Nephron (organoid): ENCODE data around the gene DNAJC5G.

Experiments
- H3K27ac Mint-ChIP-seq, 3 experiments: 2 replicates each; pipeline ENCODE4 v1.8.0; 2020; ENCODE audit warnings: mixed read lengths in 3 of 3, mild to moderate bottlenecking in 2 of 3, moderate library complexity in 1 of 3
- H3K27me3 Mint-ChIP-seq: 2 replicates; pipeline ENCODE4 v1.8.0; 2021; ENCODE audit warnings: low read depth, mild to moderate bottlenecking, moderate library complexity, mixed read lengths
- H3K36me3 Mint-ChIP-seq: 2 replicates; pipeline ENCODE4 v1.8.0; 2020; ENCODE audit warnings: low read depth, mixed read lengths
- H3K4me1 Mint-ChIP-seq: 2 replicates; pipeline ENCODE4 v1.8.0; 2020; ENCODE audit warnings: mixed read lengths
- H3K4me3 Mint-ChIP-seq, 3 experiments: 2 replicates each; pipeline ENCODE4 v1.8.0; 2020; ENCODE audit warnings: mild to moderate bottlenecking in 3 of 3, mixed read lengths in 3 of 3, moderate library complexity in 2 of 3
- H3K9me3 Mint-ChIP-seq: 2 replicates; pipeline ENCODE4 v1.8.0; 2020; ENCODE audit warnings: mixed read lengths
- CTCF ChIP-seq, 3 experiments: fragments of 200-600 bp; sonication (generic); IDR thresholded peaks; one replicate each; pipeline ENCODE4 v1.5.0; 2021; ENCODE audit warnings: antibody characterized with exemption in 3 of 3; ENCODE audit not compliant: unreplicated experiment in 3 of 3

DNAJC5G gene

GRCh38 chr2:27307287-27307544, 32.0 kb downstream of the DNAJC5G start:
- H3K4me1 Mint-ChIP-seq = no peaks in the 10 kb centered on the region
- no peak overlapping the region for H3K4me3 Mint-ChIP-seq
- H3K27ac Mint-ChIP-seq = no peak overlapping the region
- H3K36me3 Mint-ChIP-seq = peaks cover 23% of the 10 kb centered on the region
- no peak for TF ChIP-seq CTCF (IDR thresholded peaks at IDR 0.05; ENCODE audit: unreplicated experiment in 3 of 3)
- peaks cover 6% of the 10 kb centered on the region for H3K9me3 Mint-ChIP-seq
- H3K27me3 Mint-ChIP-seq = peaks cover 59% of the 10 kb centered on the region

- no peak overlapping the region for H3K27ac Mint-ChIP-seq
- peaks cover 6% of the 10 kb centered on the region for H3K9me3 Mint-ChIP-seq
- TF ChIP-seq CTCF (IDR thresholded peaks at IDR 0.05; ENCODE audit: unreplicated experiment in 3 of 3) = no peak
- H3K4me3 Mint-ChIP-seq = no peak overlapping the region
- peaks cover 25% of the 10 kb centered on the region for H3K36me3 Mint-ChIP-seq
- H3K4me1 Mint-ChIP-seq = no peaks in the 10 kb centered on the region
- H3K27me3 Mint-ChIP-seq = peaks cover 65% of the 10 kb centered on the region
Observed at GRCh38 chr2:27307545-27308358, 32.5 kb downstream of the DNAJC5G start.

GRCh38 chr2:27308359-27308881, 33.2 kb downstream of the DNAJC5G start, which contains the start of gene UCN:
Gene UCN, minus strand, starts transcription at chr2:27308445. Its CDS starts 550 bp downstream, at chr2:27307895.
- peaks cover 6% of the 10 kb centered on the region for H3K9me3 Mint-ChIP-seq
- peaks cover 63% of the 10 kb centered on the region for H3K27me3 Mint-ChIP-seq
- H3K4me3 Mint-ChIP-seq = no peak within 1 kb of the TSS
- no peaks in the 10 kb centered on the region for H3K4me1 Mint-ChIP-seq
- TF ChIP-seq CTCF (IDR thresholded peaks at IDR 0.05; ENCODE audit: unreplicated experiment in 3 of 3) = no peak
- H3K27ac Mint-ChIP-seq = no peak within 1 kb of the TSS
- peaks cover 25% of the 10 kb centered on the region for H3K36me3 Mint-ChIP-seq

GRCh38 chr2:27309651-27310050, 34.4 kb downstream of the DNAJC5G start:
- no peaks in the 10 kb centered on the region for H3K4me1 Mint-ChIP-seq
- peaks cover 2% of the 10 kb centered on the region for H3K9me3 Mint-ChIP-seq
- H3K27me3 Mint-ChIP-seq = peaks cover 52% of the 10 kb centered on the region
- H3K27ac Mint-ChIP-seq = no peak overlapping the region
- H3K36me3 Mint-ChIP-seq = peaks cover 25% of the 10 kb centered on the region
- TF ChIP-seq CTCF (IDR thresholded peaks at IDR 0.05; ENCODE audit: unreplicated experiment in 3 of 3) = no peak
- H3K4me3 Mint-ChIP-seq = no peak overlapping the region

DNA sequence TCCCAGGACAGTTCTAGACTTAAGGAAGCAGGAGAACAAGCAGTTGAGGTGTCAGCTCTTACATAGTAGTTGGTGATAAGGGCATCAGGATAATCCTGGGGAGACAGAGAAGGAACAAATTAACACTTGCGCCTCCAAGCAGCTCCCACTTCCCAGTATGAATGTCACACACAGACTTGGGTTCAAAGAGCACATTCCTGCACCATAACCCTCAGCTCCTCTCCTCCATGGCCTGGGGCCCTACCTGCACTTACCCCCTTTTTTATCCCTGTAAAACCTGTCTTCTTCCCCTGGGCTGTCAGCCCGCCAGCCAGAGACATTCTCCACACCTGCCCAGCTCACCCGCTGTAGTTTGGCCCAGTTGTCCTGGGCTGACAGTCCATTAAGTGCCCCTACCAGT, 36.9 kb downstream of the DNAJC5G start:
- no peaks in the 10 kb centered on the region for H3K4me1 Mint-ChIP-seq
- no peak for TF ChIP-seq CTCF (IDR thresholded peaks at IDR 0.05; ENCODE audit: unreplicated experiment in 3 of 3)
- no peak overlapping the region for H3K4me3 Mint-ChIP-seq
- peaks cover 27% of the 10 kb centered on the region for H3K27me3 Mint-ChIP-seq
- peaks cover 25% of the 10 kb centered on the region for H3K36me3 Mint-ChIP-seq
- H3K27ac Mint-ChIP-seq = no peak overlapping the region
- H3K9me3 Mint-ChIP-seq = no peaks in the 10 kb centered on the region
